ENCODE results near the gene SLC37A2.

DNA sequence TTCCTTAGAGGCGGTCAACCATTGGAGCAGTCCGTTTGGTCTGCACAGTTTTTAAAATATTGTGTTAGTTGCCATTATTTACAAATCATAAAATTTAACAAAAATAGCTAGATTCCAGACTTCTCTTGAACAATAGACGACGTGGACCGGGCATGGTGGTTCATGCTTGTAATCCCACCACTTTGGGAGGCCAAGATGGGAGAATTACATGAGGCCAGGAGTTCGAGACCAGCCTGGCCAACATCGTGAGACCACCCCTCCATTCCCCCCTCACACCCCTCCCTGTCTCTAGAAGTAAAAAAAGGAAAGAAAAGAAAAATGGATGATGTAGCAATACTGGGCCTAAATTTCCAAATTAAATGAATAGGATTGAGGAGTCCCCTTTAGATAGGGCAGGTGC lies 965 bp downstream of the SLC37A2 start:
- TF ChIP-seq POLR2A (IDR thresholded peaks at IDR 0.05) (no peak), CTCF (IDR thresholded peaks at IDR 0.05) (no peak)
